GM18870 (cell line): ENCODE measurements around the gene KLHDC8B.
"Not testable (repeated sequence)": the region's sequence is repeated elsewhere in the genome, so short reads cannot be mapped to it uniquely, and the experiment has no call there.

Experiments used
- ATAC-seq: cut with Tn5 transposase; IDR thresholded peaks from one replicate; pipeline ENCODE4 v1.9.1; 2021; ENCODE audit warnings: moderate library complexity; ENCODE audit not compliant: unreplicated experiment

The KLHDC8B gene

GRCh38 chr3:49181351-49181750 lies 10.0 kb downstream of the KLHDC8B start:
- no peak for ATAC-seq

GRCh38 chr3:49182682-49183081 lies 11.3 kb downstream of the KLHDC8B start:
- ATAC-seq: no peak

GRCh38 chr3:49183873-49184272 lies 12.5 kb downstream of the KLHDC8B start:
- ATAC-seq: no peak

DNA sequence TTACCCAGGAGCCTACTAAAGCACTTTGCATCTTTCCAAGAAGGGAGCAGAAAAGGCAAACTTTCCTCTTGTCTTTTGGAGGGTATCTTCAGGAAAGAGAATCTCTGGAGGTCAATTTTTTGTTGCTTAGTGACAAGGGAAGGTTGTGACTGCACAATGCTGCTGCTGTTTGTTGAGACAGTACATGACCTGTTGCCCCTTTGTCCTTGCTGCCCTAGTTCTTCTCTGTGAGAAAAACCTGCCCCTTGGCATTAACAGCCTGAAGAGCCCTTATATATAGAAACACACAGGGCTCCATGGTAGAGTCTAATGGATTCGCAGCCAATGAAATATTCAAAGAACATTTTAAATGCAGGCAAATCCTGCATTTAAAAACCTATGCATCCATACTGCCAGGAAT lies 20.3 kb downstream of the KLHDC8B start:
- ATAC-seq: no peak

DNA sequence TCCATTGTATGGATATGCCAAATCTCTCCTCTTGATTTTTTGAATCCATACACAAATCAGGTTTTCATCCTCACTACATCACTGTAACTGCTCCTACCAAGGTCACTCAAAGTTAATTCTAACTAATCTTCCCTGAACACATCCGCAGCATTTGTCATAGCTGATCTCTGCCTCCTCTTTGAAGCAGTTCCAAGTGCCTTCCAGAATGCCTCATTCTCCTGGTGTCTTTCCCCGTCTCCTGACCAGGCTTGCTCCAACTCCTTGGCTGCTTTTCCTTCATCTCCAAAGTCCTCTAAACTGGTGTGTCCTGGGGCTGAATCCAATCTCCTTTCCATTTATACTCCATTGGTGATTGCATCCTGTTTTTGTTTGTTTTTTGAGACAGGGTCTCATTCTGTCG lies 26.8 kb downstream of the KLHDC8B start:
- ATAC-seq: no peak

DNA sequence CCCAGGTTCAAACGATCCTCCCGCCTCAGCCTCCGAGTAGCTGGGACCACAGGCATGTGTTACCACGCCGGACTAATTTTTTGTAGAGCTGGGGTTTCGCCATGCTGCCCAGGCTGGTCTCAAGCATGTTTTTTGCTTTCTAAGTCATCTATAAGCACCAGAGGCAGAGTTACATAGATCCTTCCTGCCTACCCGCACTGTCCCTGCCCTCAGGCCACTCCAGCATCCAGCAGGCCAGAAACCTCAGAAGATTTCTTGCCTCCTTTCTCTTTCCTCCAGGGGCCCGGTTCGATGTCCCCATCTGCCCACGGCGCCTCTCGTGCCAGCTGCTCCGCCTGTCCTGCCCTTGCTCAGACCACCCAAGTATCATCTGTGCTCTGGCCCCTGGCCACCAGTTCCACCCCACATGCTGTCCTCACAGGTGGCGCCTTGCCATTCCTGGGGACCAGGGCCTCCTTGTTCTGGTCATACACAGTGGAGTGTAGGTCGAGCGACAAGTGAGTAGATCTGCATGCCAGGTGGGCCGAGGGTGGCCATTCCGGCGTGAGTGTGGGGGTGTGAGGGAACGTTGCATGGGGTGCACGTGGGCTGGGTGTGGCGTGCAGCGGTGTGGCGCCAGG lies 27.3 kb downstream of the KLHDC8B start:
- ATAC-seq: no peak

DNA sequence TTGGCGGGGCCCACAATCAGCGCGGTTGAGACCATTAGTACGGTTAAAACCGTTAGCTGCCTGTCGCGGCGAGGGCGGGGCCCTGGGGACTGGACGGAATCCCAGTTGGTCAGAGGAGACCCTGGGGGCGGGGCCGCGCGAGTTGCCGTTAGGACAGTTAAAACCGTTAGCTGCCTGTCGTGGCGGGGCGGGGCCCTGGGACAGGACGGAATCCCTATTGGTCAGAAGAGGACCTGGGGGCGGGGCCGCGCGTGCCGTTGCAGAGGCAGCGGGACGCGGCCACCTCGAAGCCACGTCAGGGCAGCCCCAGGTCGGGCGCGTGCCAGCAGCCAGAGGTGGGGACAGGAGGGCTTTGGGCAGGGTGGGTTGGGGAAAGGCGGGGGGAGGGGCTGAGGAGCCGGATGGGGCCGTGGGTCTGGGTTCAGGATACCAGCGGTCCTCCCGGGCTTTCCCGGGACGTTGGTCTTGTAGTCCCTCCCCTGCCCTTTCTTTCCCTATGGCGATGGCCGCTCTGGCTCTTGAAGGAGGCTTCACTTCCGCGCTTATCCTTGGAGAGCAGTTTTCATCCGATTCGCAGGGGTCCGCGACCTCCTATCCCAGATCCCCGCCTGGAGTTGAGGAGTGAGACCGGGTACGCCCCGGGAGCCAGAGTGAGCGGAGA lies 28.0 kb downstream of the KLHDC8B start:
- ATAC-seq: no peak

- no peak for ATAC-seq
Observed at GRCh38 chr3:49199900-49200281, 28.5 kb downstream of the KLHDC8B start.

DNA sequence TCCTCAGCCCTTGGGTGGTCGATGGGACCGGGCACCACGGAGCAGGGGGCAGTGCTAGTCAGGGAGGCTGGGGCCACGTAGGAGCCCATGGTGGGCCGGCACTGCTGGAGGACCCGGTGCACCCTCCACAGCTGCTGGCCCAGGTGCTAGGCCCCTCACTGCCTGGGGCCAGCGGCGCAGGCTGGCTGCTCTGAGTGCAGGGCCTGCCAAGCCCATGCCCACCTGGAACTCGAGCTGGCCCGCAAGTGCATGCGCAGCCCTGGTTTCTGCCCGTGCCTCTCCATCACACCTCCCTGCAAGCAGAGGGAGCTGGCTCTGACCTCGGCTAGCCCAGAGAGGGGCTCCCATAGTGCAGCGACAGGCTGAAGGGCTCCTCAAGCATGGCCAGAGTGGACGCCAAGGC lies 42.1 kb downstream of the KLHDC8B start:
- no peak for ATAC-seq

DNA sequence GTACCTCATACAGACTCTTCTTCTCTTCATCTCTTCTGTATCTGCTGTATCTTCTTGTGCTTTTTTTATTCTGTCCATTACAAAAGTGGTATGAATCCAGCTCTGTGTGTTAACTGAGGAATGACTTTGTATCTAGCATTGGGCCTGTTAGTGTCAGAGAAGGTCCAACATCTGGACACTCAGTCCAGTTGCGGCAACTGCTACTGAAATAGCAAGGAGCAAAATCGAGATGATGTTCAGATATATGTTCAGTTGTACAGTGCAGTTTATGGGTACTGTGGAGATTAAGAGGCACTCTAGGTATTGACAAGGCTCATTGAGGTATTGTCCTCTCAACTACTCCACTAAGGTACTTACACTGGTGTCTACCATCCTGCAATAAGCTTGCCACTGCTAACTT lies 42.6 kb downstream of the KLHDC8B start:
- ATAC-seq: no peak

DNA sequence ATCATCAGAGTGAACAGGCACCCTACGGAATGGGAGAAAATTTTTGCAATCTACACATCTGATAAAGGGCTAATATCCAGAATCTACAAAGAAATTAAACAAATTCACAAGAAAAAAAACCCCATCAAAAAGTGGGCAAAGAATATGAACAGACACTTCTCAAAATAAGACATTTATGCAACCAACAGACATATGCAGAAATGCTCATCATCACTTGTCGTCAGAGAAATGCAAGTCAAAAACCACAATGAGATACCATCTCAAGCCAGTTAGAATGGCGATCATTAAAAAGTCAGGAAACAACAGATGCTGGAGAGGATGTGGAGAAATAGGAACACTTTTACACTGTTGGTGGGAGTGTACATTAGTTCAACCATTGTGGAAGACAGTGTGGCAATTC lies 45.3 kb downstream of the KLHDC8B start:
- ATAC-seq: not testable (repeated sequence)

DNA sequence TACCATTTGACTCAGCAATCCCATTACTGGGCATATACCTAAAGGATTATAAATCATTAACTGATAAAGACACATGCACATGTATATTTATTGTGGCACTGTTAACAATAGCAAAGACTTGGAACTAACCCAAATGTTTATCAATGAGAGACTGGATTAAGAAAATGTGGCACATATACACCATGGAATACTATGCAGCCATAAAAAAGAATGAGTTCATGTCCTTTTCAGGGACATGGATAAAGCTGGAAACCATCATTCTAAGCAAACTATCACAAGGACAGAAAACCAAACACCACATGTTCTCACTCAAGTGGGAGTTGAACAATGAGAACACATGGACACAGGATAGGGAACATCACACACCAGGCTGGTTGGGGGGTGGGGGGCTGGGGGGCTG lies 45.7 kb downstream of the KLHDC8B start:
- not testable (repeated sequence) for ATAC-seq

- ATAC-seq: no peak
Observed at GRCh38 chr3:49217688-49218470, 46.5 kb downstream of the KLHDC8B start.

DNA sequence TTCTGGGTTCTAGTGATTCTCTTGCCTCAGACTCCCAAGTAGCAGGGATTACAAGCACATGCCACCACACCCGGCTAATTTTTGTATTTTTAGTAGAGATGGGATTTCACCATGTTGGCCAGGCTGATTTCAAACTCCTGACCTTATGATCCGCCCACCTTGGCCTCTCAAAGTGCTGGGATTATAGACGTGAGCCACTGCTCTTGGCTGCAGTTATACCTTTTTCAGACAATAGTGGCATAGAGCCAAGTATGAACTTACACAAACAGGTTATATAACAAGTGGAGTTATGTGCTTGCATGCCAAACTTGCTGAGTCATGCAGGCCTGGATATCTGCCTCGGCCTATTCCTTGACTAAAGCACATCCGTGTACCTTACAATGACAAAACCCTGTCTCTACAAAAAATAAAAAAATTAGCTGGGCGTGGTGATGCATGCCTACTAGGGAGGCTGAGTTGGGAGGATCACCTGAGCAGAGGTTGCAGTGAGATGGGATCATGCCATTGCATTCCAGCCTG lies 47.1 kb downstream of the KLHDC8B start:
- ATAC-seq: not testable (repeated sequence)

- no peak for ATAC-seq
Observed at GRCh38 chr3:49219132-49219531, 47.7 kb downstream of the KLHDC8B start.

- ATAC-seq: not testable (repeated sequence)
Observed at GRCh38 chr3:49220985-49221563, 49.7 kb downstream of the KLHDC8B start.

GRCh38 chr3:49222002-49222401 lies 50.6 kb downstream of the KLHDC8B start:
- ATAC-seq: no peak
